ENCODE data around the gene CPXM1.

The CPXM1 gene

GRCh38 chr20:2750491-2751251, 49.8 kb downstream of the CPXM1 start:
- no peak overlapping the region for H4K91ac ChIP-seq (ENCODE audit: low read length)
- H4K8ac ChIP-seq (ENCODE audit: low read length): no peak overlapping the region
- peaks cover 25% of the 10 kb centered on the region for H3K4me1 ChIP-seq (ENCODE audit: control insufficient read depth, insufficient read depth, low read depth, low read length)
- H3K9ac ChIP-seq (ENCODE audit: low read length): no peak overlapping the region
- peak; percentile 65 for DNase-seq
- no peak overlapping the region for H2BK15ac ChIP-seq (ENCODE audit: low read depth, poor library complexity, severe bottlenecking)
- no peak overlapping the region for H2AK5ac ChIP-seq (ENCODE audit: low read length, severe bottlenecking)
- no peak overlapping the region for H3K27ac ChIP-seq (ENCODE audit: low read length, poor library complexity, severe bottlenecking)
- no peaks in the 10 kb centered on the region for H3K9me3 ChIP-seq (ENCODE audit: control insufficient read depth, low read length)
- H3K79me1 ChIP-seq (replicated peaks; ENCODE audit: low read length, poor library complexity, severe bottlenecking): no peaks in the 10 kb centered on the region
- H2BK12ac ChIP-seq (ENCODE audit: low read length in 2 of 2): no peak overlapping the region
- H3K4ac ChIP-seq (ENCODE audit: low read depth in 1 of 2, low read length in 2 of 2): no peak overlapping the region
- no peak overlapping the region for H3K18ac ChIP-seq (ENCODE audit: low read depth in 1 of 2, low read length in 2 of 2)
- H3K4me2 ChIP-seq (ENCODE audit: low read length, poor library complexity, severe bottlenecking): no peak overlapping the region
- peaks cover 91 to 94% of the 10 kb centered on the region in 2 experiments for H3K27me3 ChIP-seq (ENCODE audit: control insufficient read depth in 1 of 2, insufficient read depth in 1 of 2, low read length in 2 of 2)
- no peak overlapping the region for H2BK120ac ChIP-seq (ENCODE audit: low read depth, low read length)
- H3K14ac ChIP-seq (ENCODE audit: low read length in 2 of 2): no peak overlapping the region
- WGBS: 1% methylated on average over 28 of the region's 34 CpGs
- H2BK5ac ChIP-seq (ENCODE audit: low read depth, low read length, poor library complexity, severe bottlenecking): no peak overlapping the region
- H3K4me3 ChIP-seq (ENCODE audit: insufficient read depth in 1 of 2, low read depth in 1 of 2, low read length in 2 of 2): peak overlapping the region in 1 of 2 experiments; percentile 68
- no peak overlapping the region for H2AFZ ChIP-seq (ENCODE audit: low read depth, low read length)
- H3K36me3 ChIP-seq (ENCODE audit: control insufficient read depth in 1 of 2, insufficient read depth in 2 of 2, low read depth in 1 of 2, low read length in 2 of 2): no peaks in the 10 kb centered on the region
- H3K23ac ChIP-seq (ENCODE audit: low read length in 2 of 2): no peak overlapping the region

- Histone ChIP-seq H3K79me1 (replicated peaks; ENCODE audit: low read length, poor library complexity, severe bottlenecking) (no peaks in the 10 kb centered on the region), H3K23ac (ENCODE audit: low read length in 2 of 2) (no peak overlapping the region), H3K18ac (ENCODE audit: low read depth in 1 of 2, low read length in 2 of 2) (no peak overlapping the region), H3K27ac (ENCODE audit: low read length, poor library complexity, severe bottlenecking) (no peak overlapping the region), H4K91ac (ENCODE audit: low read length) (no peak overlapping the region), H3K9ac (ENCODE audit: low read length) (no peak overlapping the region), H2BK15ac (ENCODE audit: low read depth, poor library complexity, severe bottlenecking) (no peak overlapping the region), H3K27me3 (ENCODE audit: control insufficient read depth in 1 of 2, insufficient read depth in 1 of 2, low read length in 2 of 2) (peaks cover 92 to 94% of the 10 kb centered on the region in 2 experiments), H2AK5ac (ENCODE audit: low read length, severe bottlenecking) (no peak overlapping the region), H3K14ac (ENCODE audit: low read length in 2 of 2) (no peak overlapping the region), H3K4me3 (ENCODE audit: insufficient read depth in 1 of 2, low read depth in 1 of 2, low read length in 2 of 2) (no peak overlapping the region), H2BK12ac (ENCODE audit: low read length in 2 of 2) (no peak overlapping the region), H3K36me3 (ENCODE audit: control insufficient read depth in 1 of 2, insufficient read depth in 2 of 2, low read depth in 1 of 2, low read length in 2 of 2) (no peaks in the 10 kb centered on the region), H2BK5ac (ENCODE audit: low read depth, low read length, poor library complexity, severe bottlenecking) (no peak overlapping the region), H3K4me2 (ENCODE audit: low read length, poor library complexity, severe bottlenecking) (no peak overlapping the region), H3K4me1 (ENCODE audit: control insufficient read depth, insufficient read depth, low read depth, low read length) (peaks cover 25% of the 10 kb centered on the region), H2BK120ac (ENCODE audit: low read depth, low read length) (no peak overlapping the region), H3K9me3 (ENCODE audit: control insufficient read depth, low read length) (no peaks in the 10 kb centered on the region), H4K8ac (ENCODE audit: low read length) (no peak overlapping the region), H3K4ac (ENCODE audit: low read depth in 1 of 2, low read length in 2 of 2) (no peak overlapping the region), H2AFZ (ENCODE audit: low read depth, low read length) (no peak overlapping the region)
- WGBS: 6% methylated on average over 30 of the region's 30 CpGs
- DNase-seq: no peak
Measured at GRCh38 chr20:2749951-2750490, 50.4 kb downstream of the CPXM1 start.

GRCh38 chr20:2749343-2749950, 51.0 kb downstream of the CPXM1 start:
- no peaks in the 10 kb centered on the region for H3K9me3 ChIP-seq (ENCODE audit: control insufficient read depth, low read length)
- no peak overlapping the region for H4K91ac ChIP-seq (ENCODE audit: low read length)
- H3K18ac ChIP-seq (ENCODE audit: low read depth in 1 of 2, low read length in 2 of 2): no peak overlapping the region
- no peaks in the 10 kb centered on the region for H3K79me1 ChIP-seq (replicated peaks; ENCODE audit: low read length, poor library complexity, severe bottlenecking)
- H2BK12ac ChIP-seq (ENCODE audit: low read length in 2 of 2): no peak overlapping the region
- peaks cover 88 to 90% of the 10 kb centered on the region in 2 experiments for H3K27me3 ChIP-seq (ENCODE audit: control insufficient read depth in 1 of 2, insufficient read depth in 1 of 2, low read length in 2 of 2)
- H3K23ac ChIP-seq (ENCODE audit: low read length in 2 of 2): no peak overlapping the region
- no peak for DNase-seq
- no peak overlapping the region for H3K14ac ChIP-seq (ENCODE audit: low read length in 2 of 2)
- no peak overlapping the region for H3K27ac ChIP-seq (ENCODE audit: low read length, poor library complexity, severe bottlenecking)
- peaks cover 25% of the 10 kb centered on the region for H3K4me1 ChIP-seq (ENCODE audit: control insufficient read depth, insufficient read depth, low read depth, low read length)
- no peak overlapping the region for H3K4ac ChIP-seq (ENCODE audit: low read depth in 1 of 2, low read length in 2 of 2)
- H2BK120ac ChIP-seq (ENCODE audit: low read depth, low read length): no peak overlapping the region
- H3K36me3 ChIP-seq (ENCODE audit: control insufficient read depth in 1 of 2, insufficient read depth in 2 of 2, low read depth in 1 of 2, low read length in 2 of 2): no peaks in the 10 kb centered on the region
- WGBS: 9% methylated on average over 41 of the region's 49 CpGs
- no peak overlapping the region for H2BK15ac ChIP-seq (ENCODE audit: low read depth, poor library complexity, severe bottlenecking)
- no peak overlapping the region for H4K8ac ChIP-seq (ENCODE audit: low read length)
- H2AFZ ChIP-seq (ENCODE audit: low read depth, low read length): no peak overlapping the region
- no peak overlapping the region for H2AK5ac ChIP-seq (ENCODE audit: low read length, severe bottlenecking)
- H2BK5ac ChIP-seq (ENCODE audit: low read depth, low read length, poor library complexity, severe bottlenecking): no peak overlapping the region
- H3K9ac ChIP-seq (ENCODE audit: low read length): no peak overlapping the region
- no peak overlapping the region for H3K4me3 ChIP-seq (ENCODE audit: insufficient read depth in 1 of 2, low read depth in 1 of 2, low read length in 2 of 2)
- H3K4me2 ChIP-seq (ENCODE audit: low read length, poor library complexity, severe bottlenecking): no peak overlapping the region

- no peaks in the 10 kb centered on the region for H3K9me3 ChIP-seq (ENCODE audit: control insufficient read depth, low read length)
- no peak overlapping the region for H3K14ac ChIP-seq (ENCODE audit: low read length in 2 of 2)
- H2AK5ac ChIP-seq (ENCODE audit: low read length, severe bottlenecking): no peak overlapping the region
- peaks cover 25% of the 10 kb centered on the region for H3K4me1 ChIP-seq (ENCODE audit: control insufficient read depth, insufficient read depth, low read depth, low read length)
- H3K27me3 ChIP-seq (ENCODE audit: control insufficient read depth in 1 of 2, insufficient read depth in 1 of 2, low read length in 2 of 2): peaks cover 82 to 84% of the 10 kb centered on the region in 2 experiments
- H3K9ac ChIP-seq (ENCODE audit: low read length): no peak overlapping the region
- H2BK15ac ChIP-seq (ENCODE audit: low read depth, poor library complexity, severe bottlenecking): no peak overlapping the region
- no peak overlapping the region for H2BK12ac ChIP-seq (ENCODE audit: low read length in 2 of 2)
- H3K4me3 ChIP-seq (ENCODE audit: insufficient read depth in 1 of 2, low read depth in 1 of 2, low read length in 2 of 2): no peak overlapping the region
- H3K4me2 ChIP-seq (ENCODE audit: low read length, poor library complexity, severe bottlenecking): no peak overlapping the region
- no peak overlapping the region for H3K4ac ChIP-seq (ENCODE audit: low read depth in 1 of 2, low read length in 2 of 2)
- no peak overlapping the region for H2AFZ ChIP-seq (ENCODE audit: low read depth, low read length)
- H3K18ac ChIP-seq (ENCODE audit: low read depth in 1 of 2, low read length in 2 of 2): no peak overlapping the region
- H3K79me1 ChIP-seq (replicated peaks; ENCODE audit: low read length, poor library complexity, severe bottlenecking): no peaks in the 10 kb centered on the region
- no peak for DNase-seq
- 4% methylated on average over 8 of the region's 10 CpGs for WGBS
- H4K91ac ChIP-seq (ENCODE audit: low read length): no peak overlapping the region
- no peak overlapping the region for H3K23ac ChIP-seq (ENCODE audit: low read length in 2 of 2)
- no peak overlapping the region for H2BK120ac ChIP-seq (ENCODE audit: low read depth, low read length)
- no peaks in the 10 kb centered on the region for H3K36me3 ChIP-seq (ENCODE audit: control insufficient read depth in 1 of 2, insufficient read depth in 2 of 2, low read depth in 1 of 2, low read length in 2 of 2)
- no peak overlapping the region for H4K8ac ChIP-seq (ENCODE audit: low read length)
- no peak overlapping the region for H2BK5ac ChIP-seq (ENCODE audit: low read depth, low read length, poor library complexity, severe bottlenecking)
- H3K27ac ChIP-seq (ENCODE audit: low read length, poor library complexity, severe bottlenecking): no peak overlapping the region
Measured at GRCh38 chr20:2748551-2749342, 51.7 kb downstream of the CPXM1 start.

Measured in mesenchymal stem cell (in vitro differentiated cells and primary cell).